Suprapubic skin (tissue), 4 donors: ENCODE data around the gene RFX2.

Experiments
- CTCF ChIP-seq, 2 donors: fragments of 200-600 bp in 1 of 2; fragments of 450-650 bp in 1 of 2; sonication (generic) in 1 of 2; IDR thresholded peaks; one replicate each; pipeline ENCODE4 v1.5.1; 2016 to 2019; ENCODE audit warnings: antibody characterized with exemption in 2 of 2, mild to moderate bottlenecking in 1 of 2, moderate library complexity in 1 of 2
- POLR2A ChIP-seq, 2 donors: fragments of 450-650 bp; IDR thresholded peaks; one replicate each; pipeline ENCODE4 v1.6.1; 2017; ENCODE audit warnings: antibody characterized with exemption in 2 of 2, mild to moderate bottlenecking in 2 of 2, moderate library complexity in 2 of 2
- POLR2AphosphoS5 ChIP-seq, 3 donors: sonication (generic); formaldehyde crosslinking; IDR thresholded peaks; one replicate each; pipeline ENCODE4 v1.6.1; 2017; ENCODE audit warnings: antibody characterized with exemption in 3 of 3

GRCh38 chr19:6045108-6045507 lies 65.2 kb downstream of the RFX2 start:
- TF ChIP-seq CTCF (IDR thresholded peaks at IDR 0.05), result no peak
- no peak for TF ChIP-seq POLR2A (IDR thresholded peaks at IDR 0.05)
- no peak for TF ChIP-seq POLR2AphosphoS5 (IDR thresholded peaks at IDR 0.05)
